Lung (tissue), 12 donors: ENCODE data around the gene RAB27B. TPM values are rescaled to one million over a fixed set of nuclear protein-coding genes. Genes with fewer than 3 reads are reported as not detected.

Experiments
- ATAC-seq: fragments of 200-7000 bp; cut with Tn5 transposase; one replicate; pipeline ENCODE4 v1.9.1; 2020; ENCODE audit warnings: moderate number of reproducible peaks; ENCODE audit not compliant: insufficient read depth, low FRiP score
- DNase-seq, 3 donors: peaks; one replicate each; pipeline ENCODE4 v3.0.0-alpha.2; 2013 to 2017
- H3K27ac ChIP-seq, 2 donors: one replicate each; pipeline ENCODE4 v1.5.1; 2013; ENCODE audit warnings: mild to moderate bottlenecking in 2 of 2, moderate library complexity in 2 of 2, control low read depth in 1 of 2, inconsistent platforms in 1 of 2, low read depth in 1 of 2, low read length in 1 of 2
- H3K27me3 ChIP-seq, 3 donors: one replicate each; pipeline ENCODE4 v1.5.1; 2013; ENCODE audit warnings: low read length in 2 of 3; ENCODE audit not compliant: control insufficient read depth in 3 of 3, insufficient read depth in 3 of 3
- H3K36me3 ChIP-seq, 4 donors: one replicate each; pipeline ENCODE4 v1.5.1; 2013; ENCODE audit warnings: low read length in 4 of 4, mild to moderate bottlenecking in 1 of 4, moderate library complexity in 1 of 4; ENCODE audit not compliant: control insufficient read depth in 4 of 4, insufficient read depth in 4 of 4
- H3K4me1 ChIP-seq, 5 donors: one replicate each; pipeline ENCODE4 v1.5.1; 2013; ENCODE audit warnings: low read length in 5 of 5, mild to moderate bottlenecking in 2 of 5, moderate library complexity in 1 of 5; ENCODE audit not compliant: control insufficient read depth in 5 of 5, insufficient read depth in 5 of 5
- H3K4me3 ChIP-seq: one replicate; pipeline ENCODE4 v1.5.1; 2013; ENCODE audit warnings: mild to moderate bottlenecking, control low read depth, moderate library complexity
- H3K9ac ChIP-seq, 2 donors: one replicate each; pipeline ENCODE4 v1.5.1; 2013; ENCODE audit warnings: low read length in 2 of 2, control low read depth in 1 of 2; ENCODE audit not compliant: insufficient read depth in 1 of 2
- H3K9me3 ChIP-seq, 4 donors: one replicate each; pipeline ENCODE4 v1.5.1; 2013; ENCODE audit warnings: low read length in 3 of 4, mild to moderate bottlenecking in 1 of 4, moderate library complexity in 1 of 4; ENCODE audit not compliant: control insufficient read depth in 4 of 4, insufficient read depth in 3 of 4
- CTCF ChIP-seq: IDR thresholded peaks from 2 replicates; pipeline ENCODE4 v1.5.1; 2012; ENCODE audit warnings: mild to moderate bottlenecking; ENCODE audit errors: control extremely low read depth, extremely low read depth
- WGBS, 2 donors: extraction: QIAGEN DNeasy Blood & Tissue Kit; methylation state at CpG; one replicate each; pipeline ENCODE4 v1.1.7; 2013; 5-methylcytosine and 5-hydroxymethylcytosine counted together
- polyA plus RNA-seq, 2 donors: library from polyadenylated mRNA; stranded (reverse); fragments of 200-250 nt; gene quantifications; one replicate each; pipeline ENCODE4 v1.2.1, GENCODE V29; 2013
- total RNA-seq, 2 donors: library from RNA; depleted of rRNA in 1 of 2; stranded (reverse); fragments of >200 nt in 1 of 2; gene quantifications; one replicate each; pipeline ENCODE4 v1.2.1, GENCODE V29; 2014 to 2021
- donor health status: control.
- donor health status: control.
- donor health status: Bipolar disorder and iron deficiency.
- donor health status: healthy.
- donor health status: DM: yes; HTN: yes; CAD: no.

Gene RAB27B
- total and polyA plus RNA-seq, 4 donors = 5.0 to 21.5 (median 7.5) TPM

GRCh38 chr18:54835944-54836343 lies 7.7 kb downstream of the RAB27B start:
- TF ChIP-seq CTCF = no peak
- H3K4me1 ChIP-seq = peaks cover 0 to under 1% (median 0%) of the 10 kb centered on the region in 5 donors
- DNase-seq = no peak
- no peaks in the 10 kb centered on the region for H3K36me3 ChIP-seq
- 32 to 63% methylated on average over 2 of the region's 2 CpGs for WGBS, 2 donors
- peaks cover 0 to 5% (median 0%) of the 10 kb centered on the region in 4 donors for H3K9me3 ChIP-seq
- H3K4me3 ChIP-seq = no peak overlapping the region
- no peaks in the 10 kb centered on the region for H3K27me3 ChIP-seq
- H3K9ac ChIP-seq = no peak overlapping the region
- no peak overlapping the region for H3K27ac ChIP-seq
- ATAC-seq = no peak

GRCh38 chr18:54843314-54843713 lies 15.0 kb downstream of the RAB27B start:
- no peaks in the 10 kb centered on the region for H3K9me3 ChIP-seq
- DNase-seq (no peak), ATAC-seq (no peak)
- TF ChIP-seq CTCF = no peak
- no peak overlapping the region for H3K4me3 ChIP-seq
- H3K27ac ChIP-seq = no peak overlapping the region
- no peak overlapping the region for H3K9ac ChIP-seq
- H3K4me1 ChIP-seq = peaks cover 0 to 3% (median 0%) of the 10 kb centered on the region in 5 donors
- no peaks in the 10 kb centered on the region for H3K27me3 ChIP-seq
- H3K36me3 ChIP-seq = no peaks in the 10 kb centered on the region
- 81 to 84% methylated on average over 2 of the region's 2 CpGs for WGBS, 2 donors

GRCh38 chr18:54845787-54846186 lies 17.5 kb downstream of the RAB27B start:
- Histone ChIP-seq H3K9ac (no peak overlapping the region), H3K9me3 (no peaks in the 10 kb centered on the region), H3K27me3 (no peaks in the 10 kb centered on the region), H3K4me3 (no peak overlapping the region), H3K27ac (no peak overlapping the region), H3K4me1 (peaks cover 0 to 5% (median 0%) of the 10 kb centered on the region in 5 donors), H3K36me3 (no peaks in the 10 kb centered on the region)
- WGBS, 2 donors = 40 to 76% methylated on average over 2 of the region's 2 CpGs
- DNase-seq (no peak), ATAC-seq (no peak)
- no peak for TF ChIP-seq CTCF

GRCh38 chr18:54848121-54848520 lies 19.8 kb downstream of the RAB27B start:
- DNase-seq (no peak), ATAC-seq (no peak)
- Histone ChIP-seq H3K4me3 (no peak overlapping the region), H3K27ac (no peak overlapping the region), H3K27me3 (no peaks in the 10 kb centered on the region), H3K9ac (no peak overlapping the region), H3K4me1 (peaks cover 0 to 4% (median 0%) of the 10 kb centered on the region in 5 donors), H3K36me3 (no peaks in the 10 kb centered on the region), H3K9me3 (no peaks in the 10 kb centered on the region)
- no peak for TF ChIP-seq CTCF
- WGBS, 2 donors = 95 to 100% methylated on average over 1 of the region's 1 CpG
